Measurements from ENCODE around the gene JARID2.
"Not testable (repeated sequence)": the region's sequence is repeated elsewhere in the genome, so short reads cannot be mapped to it uniquely, and the experiment has no call there.

Gene JARID2

DNA sequence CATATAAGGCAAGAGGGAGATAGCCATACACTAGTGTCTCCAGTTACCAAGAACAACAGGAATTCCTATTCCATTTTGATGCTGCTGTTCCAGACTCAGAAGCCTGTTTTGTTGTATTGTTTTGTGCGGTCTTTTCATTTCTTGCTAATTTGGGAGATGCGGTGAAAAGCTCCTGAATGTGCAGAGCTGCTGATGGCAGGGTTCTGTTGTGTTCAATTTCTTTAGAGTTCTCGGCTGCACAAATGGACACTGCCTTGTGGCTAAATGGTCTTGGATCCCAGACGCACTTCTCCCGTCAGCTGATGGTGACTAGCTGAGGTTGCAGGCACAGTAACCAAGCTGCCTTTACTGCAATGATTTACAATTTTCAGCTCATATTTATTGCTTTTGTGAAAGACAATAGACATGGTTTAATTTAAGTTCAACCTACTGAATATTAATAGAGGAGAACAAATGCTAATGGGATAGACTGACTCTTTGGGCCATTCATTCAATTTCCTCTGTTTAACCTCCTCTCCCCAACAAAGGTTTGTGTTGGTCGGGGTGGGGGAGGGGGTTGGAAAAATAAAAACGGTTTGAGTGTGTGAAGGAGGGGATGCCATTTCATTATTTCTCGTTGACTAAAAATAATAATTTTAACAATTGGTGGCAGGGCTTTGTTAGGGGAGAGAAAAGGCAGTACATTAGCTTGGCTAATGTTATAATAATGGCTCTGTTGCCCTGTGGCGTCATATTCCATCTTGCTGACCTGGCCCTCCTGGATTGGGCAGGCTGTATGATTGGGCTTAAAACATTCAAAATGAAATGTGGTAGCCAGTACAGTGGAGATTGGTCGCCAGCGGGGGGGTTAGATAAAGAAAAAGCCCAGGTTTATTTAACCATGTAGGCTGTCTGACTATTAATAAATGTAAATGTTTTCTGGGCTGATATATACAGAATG is 159.5 kb downstream of the JARID2 start:
- DNase-seq, result no peak

GRCh38 chr6:15406452-15406851 is 160.6 kb downstream of the JARID2 start:
- DNase-seq, result no peak

- no peak for DNase-seq
Observed at GRCh38 chr6:15408008-15408407, 162.1 kb downstream of the JARID2 start.

DNA sequence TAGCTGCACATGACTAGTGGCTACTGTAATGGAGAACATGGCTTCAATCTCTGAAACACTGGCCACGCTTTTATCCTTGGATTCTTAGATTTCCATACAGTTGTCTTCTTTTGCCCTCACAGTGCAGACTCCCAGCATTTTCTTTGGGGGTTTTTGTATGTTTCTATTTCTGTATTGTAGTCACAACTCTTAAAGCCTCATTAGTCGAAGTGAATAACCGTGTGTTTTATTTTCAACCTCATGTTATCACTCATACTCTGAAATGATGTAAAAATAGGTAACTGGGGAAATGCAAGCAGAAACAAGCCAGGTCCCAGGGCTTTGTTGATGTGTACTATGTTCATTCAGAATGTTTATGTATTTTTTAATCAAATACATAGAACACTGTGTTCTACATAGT is 162.9 kb downstream of the JARID2 start:
- DNase-seq, result no peak

DNA sequence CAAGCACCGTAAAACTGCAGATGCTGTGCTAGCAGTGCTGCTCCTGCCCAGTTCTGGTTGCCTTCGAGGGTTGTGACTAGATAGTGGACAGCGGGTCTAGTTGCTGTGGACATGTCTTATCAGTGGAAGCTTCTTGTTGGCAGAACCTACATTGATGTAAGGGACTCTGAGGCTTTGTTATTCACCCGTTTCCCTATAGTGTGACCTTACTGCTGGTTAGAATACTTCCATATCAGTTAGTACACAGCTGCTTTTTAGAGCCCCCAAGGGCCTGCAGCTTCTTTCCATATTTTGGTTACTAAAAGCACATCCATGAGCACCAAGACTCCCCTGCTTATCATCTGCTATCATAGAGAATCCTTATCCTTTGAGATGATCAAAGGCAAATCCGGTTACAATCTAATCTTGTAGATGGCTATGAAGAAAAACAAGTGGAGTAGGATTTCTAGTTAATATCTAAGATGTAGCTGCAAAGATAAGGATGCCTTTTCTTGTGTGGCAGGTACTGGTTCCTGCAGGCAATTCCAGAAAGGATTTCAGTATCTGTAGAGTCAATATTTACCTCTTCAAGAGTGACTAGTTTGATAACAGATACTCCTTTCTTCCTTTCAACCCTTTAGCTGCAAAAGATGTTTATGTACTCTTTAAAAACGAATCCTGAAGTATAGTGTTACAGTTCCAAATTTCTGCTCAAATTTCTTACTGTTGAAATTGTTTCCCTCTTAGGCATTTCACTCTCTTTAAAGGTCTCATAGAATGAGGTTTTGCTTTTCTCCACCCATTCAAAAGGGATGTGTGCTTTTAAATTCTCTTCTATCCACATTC is 163.6 kb downstream of the JARID2 start:
- no peak for DNase-seq

DNA sequence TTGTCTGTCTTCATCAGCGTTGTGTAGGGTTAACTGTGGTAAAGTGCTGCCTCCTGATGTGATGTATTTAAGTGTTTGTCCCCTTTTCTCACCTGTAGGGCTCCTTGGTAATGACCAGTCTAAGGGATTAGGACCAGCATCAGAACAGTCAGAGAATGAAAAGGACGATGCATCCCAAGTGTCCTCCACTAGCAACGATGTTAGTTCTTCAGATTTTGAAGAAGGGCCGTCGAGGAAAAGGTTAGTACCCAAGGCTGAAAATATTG is 164.2 kb downstream of the JARID2 start:
- no peak for DNase-seq

GRCh38 chr6:15410752-15411151 is 164.9 kb downstream of the JARID2 start:
- DNase-seq, result no peak

DNA sequence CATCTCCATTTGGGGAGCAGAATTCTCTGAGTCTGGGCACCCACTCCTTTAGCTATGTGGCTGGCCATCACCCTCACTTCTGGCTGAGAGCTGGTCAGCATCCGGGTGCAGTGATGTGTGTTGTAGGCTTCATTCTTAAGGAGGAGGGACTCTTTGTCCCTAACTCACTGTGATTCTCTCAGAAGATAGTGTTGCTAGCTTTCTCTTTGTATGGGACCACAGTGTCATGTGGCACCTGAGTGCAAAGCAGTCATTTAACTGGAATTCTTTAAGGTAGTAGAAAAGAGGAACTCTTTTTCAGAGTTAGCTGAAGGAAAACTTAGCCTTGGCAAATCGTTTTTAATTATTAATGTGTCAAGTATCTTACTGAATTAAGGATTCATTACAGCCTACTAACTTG is 165.9 kb downstream of the JARID2 start:
- DNase-seq, result no peak

DNA sequence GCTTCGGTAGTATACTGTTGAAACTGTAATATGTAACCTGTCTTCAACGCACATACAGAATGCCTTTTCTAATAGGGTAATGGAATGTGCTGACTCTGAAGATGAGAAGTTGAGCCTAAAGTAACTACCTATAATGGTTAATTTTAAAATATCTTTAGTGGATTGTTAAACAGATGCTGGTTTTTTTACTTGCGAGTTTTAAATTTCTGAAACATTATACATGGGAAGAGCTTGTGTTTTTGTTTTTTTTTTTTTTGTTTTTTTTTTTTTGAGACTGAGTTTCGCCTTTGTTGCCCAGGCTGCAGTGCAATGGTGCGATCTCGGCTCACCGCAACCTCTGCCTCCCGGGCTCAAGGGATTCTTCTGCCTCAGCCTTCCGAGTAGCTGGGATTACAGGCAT is 166.9 kb downstream of the JARID2 start:
- no peak for DNase-seq

GRCh38 chr6:15413466-15414234 is 167.8 kb downstream of the JARID2 start:
- no peak for DNase-seq

DNA sequence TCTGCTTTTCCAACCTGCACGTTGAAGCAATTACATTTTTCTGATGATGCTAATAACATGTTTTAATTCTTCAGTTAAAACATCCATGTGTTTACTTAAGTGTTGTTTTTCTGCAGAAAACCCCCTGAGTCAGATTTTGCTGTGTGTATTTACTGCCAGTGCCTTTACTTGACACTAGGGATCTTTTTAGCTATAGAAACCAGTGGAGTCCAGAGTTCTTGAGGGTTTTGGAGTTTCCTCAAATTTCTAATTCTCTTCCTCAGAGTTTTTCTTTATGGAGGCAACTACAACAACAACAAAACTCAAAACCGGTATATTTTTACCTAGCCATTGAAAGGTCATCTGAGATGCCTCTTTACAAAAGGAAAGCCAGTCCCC is 168.4 kb downstream of the JARID2 start:
- DNase-seq, result no peak

DNA sequence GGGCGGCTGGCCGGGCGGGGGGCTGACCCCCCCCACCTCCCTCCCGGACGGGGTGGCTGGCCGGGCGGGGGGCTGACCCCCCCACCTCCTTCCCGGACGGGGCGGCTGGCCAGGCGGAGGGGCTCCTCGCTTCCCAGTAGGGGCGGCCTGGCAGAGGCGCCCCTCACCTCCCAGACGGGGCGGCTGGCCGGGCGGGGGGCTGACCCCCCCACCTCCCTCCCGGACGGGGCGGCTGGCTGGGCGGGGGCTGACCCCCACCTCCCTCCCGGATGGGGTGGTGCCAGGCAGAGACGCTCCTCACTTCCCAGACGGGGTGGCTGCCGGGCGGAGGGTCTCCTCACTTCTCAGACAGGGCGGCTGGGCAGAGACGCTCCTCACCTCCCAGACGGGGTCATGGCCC is 169.8 kb downstream of the JARID2 start:
- not testable (repeated sequence) for DNase-seq

DNA sequence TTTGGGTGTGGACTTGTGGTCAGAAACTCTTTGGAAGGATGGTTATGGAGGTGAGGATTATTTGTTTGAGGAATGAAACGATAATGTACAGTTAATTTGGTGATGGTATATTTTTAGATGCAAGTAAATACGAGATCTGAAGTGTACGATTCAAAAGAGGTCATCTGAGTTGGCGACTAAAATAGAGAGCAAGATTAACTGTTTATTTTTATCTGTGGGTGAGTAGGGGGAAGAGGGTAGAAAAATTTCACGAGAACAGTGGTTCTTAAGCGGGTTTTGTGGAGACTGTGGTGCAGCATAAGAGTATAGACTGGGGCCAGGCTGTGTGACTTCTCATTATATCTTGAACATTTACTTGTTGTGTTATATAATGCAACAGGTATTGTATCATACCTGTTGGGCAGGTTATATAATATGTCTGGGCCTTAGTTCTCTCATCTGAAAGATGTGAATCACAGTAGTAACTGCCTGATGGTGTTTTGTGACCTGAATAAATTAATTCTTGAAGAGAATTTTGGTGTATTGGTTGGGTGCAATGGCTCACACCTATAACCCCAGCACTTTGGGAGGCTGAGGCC is 171.2 kb downstream of the JARID2 start:
- no peak for DNase-seq

- no peak for DNase-seq
Observed at GRCh38 chr6:15417811-15418210, 171.9 kb downstream of the JARID2 start.

DNA sequence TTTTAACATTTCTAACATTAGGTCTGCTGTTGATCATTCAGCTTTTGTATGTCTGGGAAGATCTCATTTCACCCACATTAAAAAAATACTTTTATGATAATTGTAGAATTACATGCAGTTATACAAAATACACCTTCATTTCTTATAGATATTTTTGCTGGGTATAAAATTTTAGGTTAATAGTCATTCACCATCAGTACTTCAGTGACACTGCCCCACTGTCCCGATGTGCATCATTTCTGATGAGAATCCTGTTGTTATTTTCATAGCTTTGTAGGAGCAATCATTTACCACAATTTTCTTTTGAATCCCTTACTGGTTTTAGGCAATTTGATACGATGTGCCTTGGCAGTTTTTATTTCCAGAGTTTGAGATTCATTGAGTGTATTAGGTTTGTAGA is 173.6 kb downstream of the JARID2 start:
- no peak for DNase-seq

GRCh38 chr6:15420959-15421438 is 175.1 kb downstream of the JARID2 start:
- DNase-seq, result no peak

GRCh38 chr6:15421945-15422733 is 176.3 kb downstream of the JARID2 start:
- peak; percentile 15 for DNase-seq

DNA sequence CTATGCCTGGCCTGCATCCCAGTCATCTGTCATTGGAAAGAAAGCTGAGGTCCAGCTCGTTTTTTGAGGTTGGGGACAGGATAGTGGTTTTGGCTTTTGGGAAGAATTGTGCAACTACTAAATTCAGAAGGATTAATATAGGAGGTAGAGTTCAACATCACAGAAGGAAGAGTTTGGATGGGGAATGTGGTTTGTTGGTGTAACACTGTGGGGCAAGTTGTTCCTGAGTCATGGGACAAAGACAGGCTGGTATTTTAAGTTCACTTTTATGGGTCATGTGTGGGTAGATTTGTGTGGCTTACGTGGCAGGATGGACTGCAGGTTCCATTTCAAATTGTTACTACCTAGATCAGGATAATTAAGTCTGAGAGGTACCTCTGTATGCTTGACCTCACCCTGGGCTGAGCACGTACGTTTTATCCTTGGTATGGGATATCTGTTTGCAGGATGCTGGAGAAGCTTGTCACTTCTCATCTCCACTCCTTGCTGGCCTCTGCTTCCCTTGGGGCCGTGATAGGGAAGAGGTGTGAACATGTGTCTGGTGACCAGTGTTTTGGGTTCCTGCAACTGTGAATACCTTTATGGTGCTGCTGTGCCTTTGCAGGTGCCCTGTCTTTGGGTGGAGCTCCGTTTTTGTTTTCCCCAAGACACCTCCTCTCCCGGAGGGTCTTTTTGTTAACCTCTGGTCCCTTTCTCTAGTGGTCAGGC is 177.6 kb downstream of the JARID2 start:
- no peak for DNase-seq

DNA sequence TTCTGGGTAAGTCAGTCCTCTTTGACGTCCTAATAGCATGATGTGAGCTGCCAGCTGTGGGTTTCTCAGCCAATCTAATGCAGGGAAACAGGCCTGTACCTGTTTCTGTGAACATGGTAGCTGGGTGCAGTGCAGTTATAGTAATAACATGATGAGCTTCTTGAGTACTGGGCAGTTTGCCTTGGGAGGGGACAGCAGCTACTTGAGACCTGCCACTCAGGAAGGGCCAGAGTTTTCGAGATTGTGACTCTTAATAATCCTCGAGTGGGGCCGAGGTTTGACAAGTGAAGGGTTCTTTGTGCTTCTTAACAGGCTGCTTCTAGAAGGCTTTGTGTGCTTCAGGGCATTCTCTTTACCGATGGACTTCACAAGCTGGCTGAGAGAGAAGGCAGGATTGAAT is 180.1 kb downstream of the JARID2 start:
- DNase-seq, result no peak

DNA sequence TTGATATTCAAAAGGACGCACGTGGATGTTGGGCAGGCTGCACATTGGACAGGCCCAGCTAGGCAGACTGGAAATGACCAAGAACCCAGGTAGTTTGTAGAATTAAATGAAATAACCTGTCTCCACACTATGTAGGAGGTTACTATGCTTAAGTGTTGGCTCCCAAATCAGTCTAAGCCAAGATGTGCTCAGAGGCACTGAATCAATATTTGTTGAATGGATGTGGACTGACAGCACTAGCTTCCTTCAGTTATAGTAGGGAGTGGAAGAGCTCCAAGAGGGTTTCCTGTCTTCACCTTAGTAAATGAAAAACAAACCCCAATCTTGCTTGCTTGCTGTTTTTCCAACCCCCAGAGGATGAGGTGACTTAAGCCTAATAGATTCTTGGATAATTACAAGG is 180.5 kb downstream of the JARID2 start:
- no peak for DNase-seq

DNA sequence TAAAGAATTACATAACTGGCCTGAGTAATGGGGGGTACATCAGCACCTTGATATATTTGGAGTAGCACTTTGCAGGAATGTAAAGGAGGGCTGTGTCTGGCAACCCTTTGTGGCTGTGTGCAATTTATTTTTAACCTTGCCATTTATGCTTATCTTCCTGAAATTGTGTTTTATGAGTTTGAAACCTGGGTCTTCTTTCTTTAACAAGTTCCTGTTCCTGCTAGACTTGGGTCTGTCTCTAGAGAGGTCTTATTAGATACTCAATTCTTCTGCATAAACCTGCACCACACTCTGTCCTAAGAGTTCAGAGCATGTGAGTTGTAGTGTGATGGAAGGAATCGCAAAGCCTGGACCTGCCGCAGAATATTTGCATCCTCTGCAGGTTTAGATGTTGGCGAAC is 181.0 kb downstream of the JARID2 start:
- DNase-seq, result no peak

Measured in CD4-positive, alpha-beta T cell treated with Interleukin-6 for 4 hours (primary cell).